Stimulated activated CD8-positive, alpha-beta memory T cell treated with anti-CD3 and anti-CD28 coated beads, Interleukin-7, amount 100 ng/mL, for 1 hour (primary cell): ENCODE measurements around the gene CLIP1.
"Not testable (repeated sequence)": the region's sequence is repeated elsewhere in the genome, so short reads cannot be mapped to it uniquely, and the experiment has no call there.

Experiments used
- DNase-seq, 2 donors: peaks; one replicate each; pipeline ENCODE4 v3.0.0-alpha.2; 2020; ENCODE audit warnings: low read depth in 2 of 2

Gene CLIP1

DNA sequence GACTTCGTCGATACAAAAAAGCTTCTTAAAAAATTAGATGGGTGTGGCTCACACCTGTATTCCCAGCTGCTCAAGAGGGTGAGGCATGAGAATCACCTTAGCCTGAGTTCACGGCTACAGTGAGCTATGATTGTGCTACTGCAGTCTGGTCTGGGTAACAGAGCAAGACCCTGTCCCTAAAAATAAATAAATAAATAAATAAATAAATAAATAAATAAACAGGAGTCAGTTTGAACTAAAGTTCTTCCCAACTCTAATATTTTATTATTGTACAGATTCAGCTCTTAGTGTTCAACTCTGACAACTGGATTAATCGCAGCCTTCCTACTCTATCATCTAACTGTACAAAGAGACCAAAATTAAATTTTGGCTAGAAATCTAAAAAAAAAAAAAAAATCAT is 12.7 kb upstream of the CLIP1 start:
- DNase-seq: no peak

GRCh38 chr12:122429043-122429442 is 6.6 kb upstream of the CLIP1 start:
- not testable (repeated sequence) for DNase-seq

GRCh38 chr12:122427403-122427802 is 4.9 kb upstream of the CLIP1 start:
- no peak for DNase-seq

- DNase-seq: no peak
These were observed 1.0 kb upstream of the CLIP1 start for GRCh38 chr12:122423258-122424165.

DNA sequence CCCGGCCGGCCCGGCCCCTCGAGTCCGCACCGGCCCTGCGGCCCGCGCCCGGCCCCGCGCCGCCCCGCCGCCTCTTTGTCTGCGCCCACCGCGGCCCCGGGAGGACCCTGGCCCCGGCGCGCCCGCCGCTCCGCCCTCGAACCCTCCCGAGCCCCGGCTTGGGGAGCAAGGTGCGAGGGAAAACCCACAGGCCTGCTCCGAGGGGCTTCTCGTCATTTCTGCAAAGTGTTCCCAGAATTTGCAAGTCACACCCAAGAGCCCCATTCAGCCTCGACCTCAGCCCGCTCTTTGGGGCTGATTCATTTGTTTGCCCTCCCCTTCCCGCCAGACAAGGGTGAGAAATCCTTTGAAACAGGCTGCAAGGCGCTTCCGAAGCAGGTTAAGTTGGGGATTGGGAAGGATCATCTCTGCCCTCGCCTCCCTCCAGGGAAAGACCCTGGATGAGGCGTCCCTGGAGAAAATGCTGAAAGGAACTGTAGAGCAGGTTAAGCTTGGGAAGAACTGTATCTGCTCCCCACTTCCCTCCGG is 325 bp upstream of the CLIP1 start:
- DNase-seq: peak in 1 of 2 donors; percentile 5

DNA sequence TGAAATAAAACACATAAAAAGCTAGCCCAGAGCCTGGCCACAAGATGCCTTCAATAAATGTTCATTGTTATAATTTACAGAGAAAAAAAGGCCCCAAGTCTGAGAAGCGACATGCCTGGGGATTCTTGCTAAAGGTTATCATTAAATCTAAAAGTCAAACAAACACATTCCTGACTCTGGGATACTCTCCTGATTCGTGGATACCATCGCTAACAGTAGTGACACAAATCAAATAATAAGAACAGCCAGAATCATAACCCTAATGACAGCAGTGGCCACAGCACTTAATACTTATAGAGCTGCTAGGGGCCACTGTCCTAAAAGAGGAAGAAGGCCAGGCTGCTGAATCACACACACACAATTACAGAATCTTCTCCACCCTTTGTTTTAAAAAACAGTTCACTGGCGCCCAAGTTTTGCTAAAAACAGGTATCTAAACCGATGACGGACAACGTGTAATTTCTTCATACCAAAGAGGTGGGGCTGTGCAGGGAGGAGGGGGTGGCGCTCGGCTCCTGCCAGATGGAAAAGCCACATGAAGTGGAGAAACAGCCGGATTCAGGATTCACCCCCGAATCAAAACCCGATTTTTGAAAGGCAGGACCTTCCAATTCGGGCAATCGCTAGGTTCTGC is 1.2 kb downstream of the CLIP1 start:
- no peak for DNase-seq

GRCh38 chr12:122420471-122421162 is 1.9 kb downstream of the CLIP1 start:
- DNase-seq: no peak

DNA sequence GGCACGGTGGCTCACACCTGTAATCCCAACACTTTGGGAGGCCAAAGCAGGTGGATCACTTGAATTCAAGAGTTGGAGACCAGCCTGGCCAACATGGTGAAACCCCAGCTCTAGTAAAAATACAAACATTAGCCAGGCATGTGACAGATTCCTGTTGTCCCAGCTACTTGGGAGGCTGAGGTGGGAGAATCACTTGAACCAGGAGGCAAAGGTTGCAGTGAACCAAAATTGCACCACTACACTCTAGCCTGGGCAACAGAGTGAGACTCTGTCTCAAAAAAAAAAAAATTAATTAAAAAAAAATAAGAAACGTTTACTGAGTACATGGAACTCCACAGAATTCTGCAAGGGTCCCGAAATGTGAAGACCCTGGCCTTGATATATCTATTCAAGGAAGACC is 3.4 kb downstream of the CLIP1 start:
- DNase-seq: not testable (repeated sequence)

DNA sequence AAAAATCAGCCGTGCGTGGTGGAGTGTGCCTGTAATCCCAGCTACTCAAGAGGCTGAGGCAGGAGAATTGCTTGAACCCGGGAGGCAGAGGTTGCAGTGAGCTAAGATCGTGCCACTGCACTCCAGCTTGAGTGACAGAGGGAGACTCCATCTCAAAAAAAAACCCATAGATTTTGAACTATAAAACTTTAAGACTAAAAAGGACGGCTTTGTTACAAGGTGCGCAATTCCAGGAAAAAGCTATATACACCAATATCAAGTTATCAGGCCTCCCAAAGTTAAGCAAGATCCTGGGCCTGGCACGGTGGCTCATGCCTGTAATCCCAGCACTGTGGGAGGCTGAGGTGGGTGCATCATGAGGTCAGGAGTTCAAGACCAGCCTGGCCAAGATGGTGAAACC is 6.8 kb downstream of the CLIP1 start:
- not testable (repeated sequence) for DNase-seq

DNA sequence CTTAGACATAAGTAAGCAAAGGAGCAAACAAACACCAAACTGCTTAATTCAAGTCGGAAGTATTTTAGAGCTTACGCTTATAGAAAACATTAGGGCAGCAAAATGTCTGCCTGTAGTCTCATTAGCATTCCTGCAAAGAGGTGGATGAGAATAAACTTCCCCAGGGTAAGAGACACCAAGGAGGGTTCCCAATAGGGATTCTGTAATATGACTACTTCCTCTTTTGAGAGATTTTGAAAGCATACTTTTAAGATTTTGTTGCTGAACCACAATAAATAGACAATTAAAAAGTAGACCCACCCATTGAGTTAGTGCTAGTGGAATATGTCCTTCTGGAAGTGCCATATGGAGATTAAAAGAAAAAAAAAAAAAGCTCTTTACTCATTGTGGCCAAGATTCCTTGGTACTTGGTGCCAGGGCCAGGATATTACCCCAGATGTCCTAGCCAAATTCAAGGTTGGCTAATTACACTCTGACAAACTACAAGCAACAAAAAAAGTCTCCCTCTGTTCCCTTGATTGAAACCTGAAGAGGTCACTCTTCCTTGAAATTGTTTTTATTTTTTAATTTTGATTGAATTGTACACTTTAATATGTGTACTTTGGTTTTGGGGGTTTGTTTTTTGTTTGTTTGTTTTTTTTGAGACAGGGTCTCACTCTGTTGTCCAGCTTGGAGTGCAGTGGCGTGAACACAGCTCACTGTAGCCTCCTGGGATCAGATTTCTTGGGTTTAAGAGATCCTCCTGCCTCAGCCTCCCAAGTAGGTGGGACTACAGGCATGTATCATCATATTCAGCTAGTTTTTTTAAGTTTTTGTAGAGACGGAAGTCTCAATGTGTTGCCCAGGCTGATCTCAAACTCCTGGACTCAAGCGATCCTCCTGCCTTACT is 8.7 kb downstream of the CLIP1 start:
- DNase-seq: no peak

DNA sequence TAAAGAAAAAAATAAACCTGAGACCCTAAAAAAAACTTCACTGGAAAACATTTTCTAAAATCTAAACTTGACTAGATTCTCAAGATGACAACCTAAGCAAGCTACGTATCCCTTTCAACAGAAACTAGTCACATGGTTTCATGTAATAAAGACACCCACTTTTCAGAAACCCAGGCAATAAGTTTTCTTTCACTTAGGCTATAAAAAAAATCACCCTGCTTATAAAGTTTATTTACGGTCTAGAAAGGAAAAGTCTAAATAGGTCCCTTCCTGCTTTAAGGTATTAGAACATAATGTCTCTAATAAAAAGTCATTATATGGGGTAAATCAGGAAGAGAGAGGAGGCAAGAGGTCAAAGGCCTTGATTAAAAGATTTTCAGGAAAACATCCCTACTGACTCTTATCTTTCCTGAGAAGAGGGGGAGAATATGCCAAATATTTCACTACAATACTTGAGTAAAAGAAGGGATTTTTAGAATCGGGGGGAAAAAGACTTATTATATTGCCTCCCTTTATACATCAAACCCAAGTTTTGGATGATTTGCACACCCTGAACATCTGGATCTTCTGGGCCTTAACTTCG is 9.5 kb downstream of the CLIP1 start:
- no peak for DNase-seq

DNA sequence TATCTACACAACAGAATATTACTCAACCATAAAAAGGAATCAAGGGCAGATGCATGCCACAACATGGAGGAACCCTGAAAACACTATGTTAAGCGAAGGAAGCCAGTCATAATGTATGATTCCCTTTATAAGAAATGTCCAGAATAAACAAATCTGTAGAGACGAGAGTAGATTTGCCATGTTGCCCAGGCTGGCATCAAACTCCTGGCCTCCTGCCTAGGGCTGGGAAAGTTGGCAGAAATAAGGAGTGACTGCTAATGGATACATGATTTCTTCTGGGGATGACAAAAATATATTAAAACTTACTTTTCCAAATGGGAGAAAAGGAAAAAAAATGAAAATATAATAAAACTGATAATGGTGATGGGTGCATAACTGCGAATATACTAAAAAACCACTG is 10.9 kb downstream of the CLIP1 start:
- DNase-seq: no peak

DNA sequence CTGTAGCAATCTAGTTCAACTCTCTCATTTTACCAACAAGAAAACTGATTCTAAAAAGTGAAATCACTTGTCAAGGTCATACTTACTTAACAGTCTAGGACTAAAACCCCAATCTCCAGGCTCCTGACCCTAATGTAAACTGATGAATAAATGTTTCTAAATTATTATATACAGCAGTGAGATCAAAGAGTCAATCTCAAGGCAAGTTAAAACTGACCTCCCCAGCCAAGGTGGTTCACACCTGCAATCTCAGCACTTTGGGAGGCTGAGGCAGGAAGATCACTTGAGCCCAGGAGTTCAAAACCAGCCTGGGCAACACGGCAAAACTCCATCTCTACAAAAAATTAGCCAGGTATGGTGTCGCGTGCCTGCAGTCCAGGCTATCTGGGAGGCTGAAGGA is 15.3 kb downstream of the CLIP1 start:
- DNase-seq: no peak

DNA sequence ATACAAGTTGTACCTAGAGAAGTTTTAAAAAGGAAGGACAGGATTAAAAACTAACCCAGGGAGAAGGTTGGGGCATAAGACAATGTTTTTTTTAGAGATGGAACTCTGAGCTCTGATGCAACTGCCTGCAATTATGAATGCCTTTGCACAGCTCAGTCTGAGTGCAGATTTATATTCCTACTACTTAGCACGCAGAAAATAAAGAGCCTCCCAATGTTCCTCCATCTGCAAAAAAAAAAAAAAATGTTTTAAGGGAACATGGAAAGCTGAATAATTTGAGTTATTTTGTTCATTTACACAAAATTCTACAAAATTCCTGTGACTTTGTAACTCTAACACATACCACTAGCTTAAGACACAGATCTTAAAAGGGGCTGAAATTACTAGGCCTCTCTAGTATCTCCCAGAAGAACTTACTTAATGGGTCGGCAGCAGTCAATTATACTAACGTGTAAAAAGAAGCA is 15.7 kb downstream of the CLIP1 start:
- no peak for DNase-seq

GRCh38 chr12:122403831-122404230 is 18.6 kb downstream of the CLIP1 start:
- DNase-seq: no peak

GRCh38 chr12:122403115-122403770 is 19.2 kb downstream of the CLIP1 start:
- no peak for DNase-seq

GRCh38 chr12:122402264-122402663 is 20.2 kb downstream of the CLIP1 start:
- no peak for DNase-seq

- DNase-seq: peak in 1 of 2 donors; percentile 18
These were observed 22.7 kb downstream of the CLIP1 start for GRCh38 chr12:122399592-122400373.

DNA sequence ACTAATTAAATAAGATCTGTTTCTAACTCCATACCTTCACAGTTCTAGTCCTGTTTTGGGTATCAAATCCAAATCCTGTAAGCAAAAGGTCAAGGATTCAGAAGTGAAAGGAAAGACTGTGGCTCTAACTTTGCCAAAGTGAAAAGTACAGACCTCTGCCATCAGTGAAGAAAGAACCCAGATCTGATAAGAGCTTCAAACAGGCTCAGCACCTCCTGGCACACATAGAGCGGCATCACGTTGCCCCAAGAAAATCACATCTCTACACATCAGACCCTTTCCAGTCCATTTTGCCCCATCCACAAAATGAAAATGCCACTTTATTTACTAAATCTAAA is 23.2 kb downstream of the CLIP1 start:
- no peak for DNase-seq

GRCh38 chr12:122397981-122398380 is 24.5 kb downstream of the CLIP1 start:
- not testable (repeated sequence) for DNase-seq
